ENCODE measurements around the gene FAM107B. TPM values are rescaled to one million over a fixed set of nuclear protein-coding genes. Genes with fewer than 3 reads are reported as not detected.

Gene FAM107B
- total and polyA plus RNA-seq, 4 donors: 24.9 to 58.1 (median 30.9) TPM

DNA sequence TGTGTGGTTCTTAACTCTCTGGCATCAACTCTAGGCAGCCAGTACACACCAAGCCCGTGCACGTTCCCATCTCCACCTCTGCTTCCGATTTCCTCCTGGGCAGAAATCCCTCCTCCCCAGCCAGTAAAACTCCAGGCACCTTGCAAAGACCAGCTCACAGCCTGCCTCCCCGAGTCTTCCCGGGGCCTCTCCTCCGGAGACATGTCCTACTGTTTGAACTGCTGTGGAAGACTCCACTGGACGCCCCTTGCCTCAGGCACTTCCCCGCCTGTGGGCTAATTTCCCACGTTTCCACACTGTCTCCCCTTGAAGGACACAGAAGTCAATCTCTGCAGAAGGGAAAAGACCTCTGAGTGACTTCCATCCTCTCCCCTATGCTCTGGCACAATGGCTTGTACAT lies 233.3 kb downstream of the FAM107B start:
- DNase-seq (ENCODE audit: low spot score): no peak
- H3K9ac ChIP-seq (ENCODE audit: low read depth in 1 of 2, low read length in 2 of 2): no peak overlapping the region
- H3K27me3 ChIP-seq (ENCODE audit: control insufficient read depth in 4 of 4, insufficient read depth in 4 of 4, low read length in 3 of 4): no peaks in the 10 kb centered on the region
- peaks cover 0 to 16% (median 6%) of the 10 kb centered on the region in 4 donors for H3K36me3 ChIP-seq (ENCODE audit: control insufficient read depth in 4 of 4, insufficient read depth in 3 of 4, low read depth in 1 of 4, low read length in 3 of 4)
- H3K4me1 ChIP-seq (ENCODE audit: control insufficient read depth in 4 of 4, insufficient read depth in 4 of 4, low read length in 3 of 4): peaks cover 4 to 37% (median 28%) of the 10 kb centered on the region in 4 donors
- TF ChIP-seq YY1 (IDR thresholded peaks at IDR 0.05) (no peak), JUND (IDR thresholded peaks at IDR 0.05) (no peak), RAD21 (IDR thresholded peaks at IDR 0.05) (no peak), NR2F2 (IDR thresholded peaks at IDR 0.05) (no peak), SP1 (IDR thresholded peaks at IDR 0.05) (no peak), FOXA1 (IDR thresholded peaks at IDR 0.05) (no peak)
- TF ChIP-seq, protein P1, sequence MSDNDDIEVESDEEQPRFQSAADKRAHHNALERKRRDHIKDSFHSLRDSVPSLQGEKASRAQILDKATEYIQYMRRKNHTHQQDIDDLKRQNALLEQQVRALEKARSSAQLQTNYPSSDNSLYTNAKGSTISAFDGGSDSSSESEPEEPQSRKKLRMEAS (IDR thresholded peaks at IDR 0.05): no peak
- TF ChIP-seq, protein P2, sequence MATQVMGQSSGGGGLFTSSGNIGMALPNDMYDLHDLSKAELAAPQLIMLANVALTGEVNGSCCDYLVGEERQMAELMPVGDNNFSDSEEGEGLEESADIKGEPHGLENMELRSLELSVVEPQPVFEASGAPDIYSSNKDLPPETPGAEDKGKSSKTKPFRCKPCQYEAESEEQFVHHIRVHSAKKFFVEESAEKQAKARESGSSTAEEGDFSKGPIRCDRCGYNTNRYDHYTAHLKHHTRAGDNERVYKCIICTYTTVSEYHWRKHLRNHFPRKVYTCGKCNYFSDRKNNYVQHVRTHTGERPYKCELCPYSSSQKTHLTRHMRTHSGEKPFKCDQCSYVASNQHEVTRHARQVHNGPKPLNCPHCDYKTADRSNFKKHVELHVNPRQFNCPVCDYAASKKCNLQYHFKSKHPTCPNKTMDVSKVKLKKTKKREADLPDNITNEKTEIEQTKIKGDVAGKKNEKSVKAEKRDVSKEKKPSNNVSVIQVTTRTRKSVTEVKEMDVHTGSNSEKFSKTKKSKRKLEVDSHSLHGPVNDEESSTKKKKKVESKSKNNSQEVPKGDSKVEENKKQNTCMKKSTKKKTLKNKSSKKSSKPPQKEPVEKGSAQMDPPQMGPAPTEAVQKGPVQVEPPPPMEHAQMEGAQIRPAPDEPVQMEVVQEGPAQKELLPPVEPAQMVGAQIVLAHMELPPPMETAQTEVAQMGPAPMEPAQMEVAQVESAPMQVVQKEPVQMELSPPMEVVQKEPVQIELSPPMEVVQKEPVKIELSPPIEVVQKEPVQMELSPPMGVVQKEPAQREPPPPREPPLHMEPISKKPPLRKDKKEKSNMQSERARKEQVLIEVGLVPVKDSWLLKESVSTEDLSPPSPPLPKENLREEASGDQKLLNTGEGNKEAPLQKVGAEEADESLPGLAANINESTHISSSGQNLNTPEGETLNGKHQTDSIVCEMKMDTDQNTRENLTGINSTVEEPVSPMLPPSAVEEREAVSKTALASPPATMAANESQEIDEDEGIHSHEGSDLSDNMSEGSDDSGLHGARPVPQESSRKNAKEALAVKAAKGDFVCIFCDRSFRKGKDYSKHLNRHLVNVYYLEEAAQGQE (IDR thresholded peaks at IDR 0.05): no peak
- TF ChIP-seq, protein P3, sequence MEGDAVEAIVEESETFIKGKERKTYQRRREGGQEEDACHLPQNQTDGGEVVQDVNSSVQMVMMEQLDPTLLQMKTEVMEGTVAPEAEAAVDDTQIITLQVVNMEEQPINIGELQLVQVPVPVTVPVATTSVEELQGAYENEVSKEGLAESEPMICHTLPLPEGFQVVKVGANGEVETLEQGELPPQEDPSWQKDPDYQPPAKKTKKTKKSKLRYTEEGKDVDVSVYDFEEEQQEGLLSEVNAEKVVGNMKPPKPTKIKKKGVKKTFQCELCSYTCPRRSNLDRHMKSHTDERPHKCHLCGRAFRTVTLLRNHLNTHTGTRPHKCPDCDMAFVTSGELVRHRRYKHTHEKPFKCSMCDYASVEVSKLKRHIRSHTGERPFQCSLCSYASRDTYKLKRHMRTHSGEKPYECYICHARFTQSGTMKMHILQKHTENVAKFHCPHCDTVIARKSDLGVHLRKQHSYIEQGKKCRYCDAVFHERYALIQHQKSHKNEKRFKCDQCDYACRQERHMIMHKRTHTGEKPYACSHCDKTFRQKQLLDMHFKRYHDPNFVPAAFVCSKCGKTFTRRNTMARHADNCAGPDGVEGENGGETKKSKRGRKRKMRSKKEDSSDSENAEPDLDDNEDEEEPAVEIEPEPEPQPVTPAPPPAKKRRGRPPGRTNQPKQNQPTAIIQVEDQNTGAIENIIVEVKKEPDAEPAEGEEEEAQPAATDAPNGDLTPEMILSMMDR (IDR thresholded peaks at IDR 0.05; ENCODE audit: low read depth, low read length, missing input control): no peak
- no peaks in the 10 kb centered on the region for H3K9me3 ChIP-seq (ENCODE audit: control insufficient read depth in 4 of 4, low read length in 3 of 4)
- WGBS: 96% methylated on average over 9 of the region's 9 CpGs
- no peak overlapping the region for H3K4me3 ChIP-seq (ENCODE audit: low read depth in 1 of 3, low read length in 3 of 3)
- no peak overlapping the region for H3K27ac ChIP-seq (ENCODE audit: low read depth in 1 of 2, low read length in 2 of 2)

DNA sequence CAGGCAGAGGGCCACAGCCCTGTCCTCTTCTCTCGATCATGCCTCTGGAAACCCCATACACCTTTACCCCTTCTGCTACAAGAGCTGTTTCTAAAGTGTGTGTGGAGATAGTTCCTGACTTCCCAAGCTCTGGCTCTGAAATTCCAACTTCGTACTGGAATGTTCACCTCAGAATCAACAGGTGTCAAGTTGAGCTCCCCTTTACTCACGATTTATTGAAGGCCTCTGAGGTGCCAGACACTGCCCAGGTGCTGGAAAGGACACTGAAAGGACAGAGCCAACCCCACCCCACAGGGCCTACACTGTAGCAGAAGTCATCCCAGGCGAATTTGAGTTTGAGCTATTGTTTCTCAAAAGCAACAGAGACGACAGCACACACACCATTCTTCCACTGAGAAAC lies 234.1 kb downstream of the FAM107B start:
- Histone ChIP-seq H3K9ac (ENCODE audit: low read depth in 1 of 2, low read length in 2 of 2) (no peak overlapping the region), H3K4me3 (ENCODE audit: low read depth in 1 of 3, low read length in 3 of 3) (no peak overlapping the region), H3K4me1 (ENCODE audit: control insufficient read depth in 4 of 4, insufficient read depth in 4 of 4, low read length in 3 of 4) (peaks cover 4 to 43% (median 34%) of the 10 kb centered on the region in 4 donors), H3K9me3 (ENCODE audit: control insufficient read depth in 4 of 4, low read length in 3 of 4) (no peaks in the 10 kb centered on the region), H3K27me3 (ENCODE audit: control insufficient read depth in 4 of 4, insufficient read depth in 4 of 4, low read length in 3 of 4) (no peaks in the 10 kb centered on the region), H3K36me3 (ENCODE audit: control insufficient read depth in 4 of 4, insufficient read depth in 3 of 4, low read depth in 1 of 4, low read length in 3 of 4) (peaks cover 0 to 16% (median 6%) of the 10 kb centered on the region in 4 donors), H3K27ac (ENCODE audit: low read depth in 1 of 2, low read length in 2 of 2) (peak overlapping the region in 1 of 2 donors; percentile 14)
- no peak for DNase-seq (ENCODE audit: low spot score)
- WGBS: 89% methylated on average over 5 of the region's 5 CpGs
- TF ChIP-seq RXRA (IDR thresholded peaks at IDR 0.05) (no peak), FOXA2 (IDR thresholded peaks at IDR 0.05) (no peak), HNF4G (IDR thresholded peaks at IDR 0.05) (no peak), HNF4A (conservative IDR thresholded peaks at IDR 0.05) (no peak), JUND (IDR thresholded peaks at IDR 0.05) (no peak), TAF1 (conservative IDR thresholded peaks at IDR 0.05) (no peak), FOXA1 (IDR thresholded peaks at IDR 0.05) (no peak), GABPA (IDR thresholded peaks at IDR 0.05 in 1 of 2, conservative IDR thresholded peaks at IDR 0.05 in 1 of 2) (no peak), EGR1 (IDR thresholded peaks at IDR 0.05; ENCODE audit: low read depth in 2 of 2) (no peak), SP1 (IDR thresholded peaks at IDR 0.05) (no peak), YY1 (IDR thresholded peaks at IDR 0.05) (no peak), NR2F2 (IDR thresholded peaks at IDR 0.05) (no peak)
- TF ChIP-seq, protein P4, sequence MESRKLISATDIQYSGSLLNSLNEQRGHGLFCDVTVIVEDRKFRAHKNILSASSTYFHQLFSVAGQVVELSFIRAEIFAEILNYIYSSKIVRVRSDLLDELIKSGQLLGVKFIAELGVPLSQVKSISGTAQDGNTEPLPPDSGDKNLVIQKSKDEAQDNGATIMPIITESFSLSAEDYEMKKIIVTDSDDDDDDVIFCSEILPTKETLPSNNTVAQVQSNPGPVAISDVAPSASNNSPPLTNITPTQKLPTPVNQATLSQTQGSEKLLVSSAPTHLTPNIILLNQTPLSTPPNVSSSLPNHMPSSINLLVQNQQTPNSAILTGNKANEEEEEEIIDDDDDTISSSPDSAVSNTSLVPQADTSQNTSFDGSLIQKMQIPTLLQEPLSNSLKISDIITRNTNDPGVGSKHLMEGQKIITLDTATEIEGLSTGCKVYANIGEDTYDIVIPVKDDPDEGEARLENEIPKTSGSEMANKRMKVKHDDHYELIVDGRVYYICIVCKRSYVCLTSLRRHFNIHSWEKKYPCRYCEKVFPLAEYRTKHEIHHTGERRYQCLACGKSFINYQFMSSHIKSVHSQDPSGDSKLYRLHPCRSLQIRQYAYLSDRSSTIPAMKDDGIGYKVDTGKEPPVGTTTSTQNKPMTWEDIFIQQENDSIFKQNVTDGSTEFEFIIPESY (IDR thresholded peaks at IDR 0.05): no peak
- TF ChIP-seq, protein P1 (IDR thresholded peaks at IDR 0.05): no peak
- TF ChIP-seq, protein P5, sequence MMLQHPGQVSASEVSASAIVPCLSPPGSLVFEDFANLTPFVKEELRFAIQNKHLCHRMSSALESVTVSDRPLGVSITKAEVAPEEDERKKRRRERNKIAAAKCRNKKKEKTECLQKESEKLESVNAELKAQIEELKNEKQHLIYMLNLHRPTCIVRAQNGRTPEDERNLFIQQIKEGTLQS (IDR thresholded peaks at IDR 0.05): no peak
- TF ChIP-seq, protein P3 (IDR thresholded peaks at IDR 0.05; ENCODE audit: low read depth, low read length, missing input control): no peak
